Hepatocyte (in vitro differentiated cells): ENCODE results near the gene DOCK1.

Source experiments
- CTCF ChIP-seq: fragments of 200-600 bp; sonication (generic); IDR thresholded peaks from 2 replicates; pipeline ENCODE4 v1.5.1; 2016; ENCODE audit warnings: antibody characterized with exemption, mild to moderate bottlenecking; ENCODE audit not compliant: poor library complexity
- EZH2 ChIP-seq: fragments of 200-600 bp; sonication (generic); IDR thresholded peaks from 2 replicates; pipeline ENCODE4 v1.6.1; 2016; ENCODE audit warnings: antibody characterized with exemption, mild to moderate bottlenecking, borderline replicate concordance
- EZH2phosphoT487 ChIP-seq: fragments of 200-600 bp; sonication (generic); IDR thresholded peaks from one replicate; pipeline ENCODE4 v1.6.1; 2018; ENCODE audit warnings: antibody characterized with exemption, mild to moderate bottlenecking, low read depth, moderate library complexity; ENCODE audit not compliant: unreplicated experiment, severe bottlenecking

- TF ChIP-seq CTCF (no peak), EZH2 (no peak), EZH2phosphoT487 (no peak)
Measured at GRCh38 chr10:127424594-127425264, 519.5 kb downstream of the DOCK1 start.
